Measurements from ENCODE around the gene ZNF653. TPM values are rescaled to one million over a fixed set of nuclear protein-coding genes. Genes with fewer than 3 reads are reported as not detected.

Gene ZNF653
- polyA plus RNA-seq, 1 of the 3 experiments (the other 2 are of a cell fraction), result 14.7 TPM

DNA sequence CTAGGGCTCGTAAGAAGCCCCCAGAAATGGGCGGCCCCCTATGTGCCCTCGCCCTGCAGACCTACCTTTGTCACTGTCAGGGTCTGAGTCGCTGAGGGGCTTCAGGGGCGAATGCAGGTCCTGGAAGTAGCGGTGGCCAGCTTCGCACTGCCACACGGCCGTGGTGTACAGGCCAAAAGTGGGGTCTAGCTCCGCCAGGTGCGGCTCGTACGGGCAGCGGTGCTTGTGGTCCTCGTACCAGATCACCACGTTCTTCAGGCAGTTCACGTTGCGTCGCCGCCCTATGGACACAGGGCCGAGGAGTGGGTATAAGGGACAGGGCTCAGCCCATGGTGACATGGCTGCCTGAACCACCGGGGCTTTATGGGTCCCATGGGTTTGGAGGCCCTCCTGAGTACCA, 9.8 kb downstream of the ZNF653 start:
- peaks cover 0 to 10% of the 10 kb centered on the region in 2 experiments for H3K36me3 ChIP-seq (replicated peaks in 1 of 2; ENCODE audit: control insufficient read depth in 1 of 2, insufficient read depth in 2 of 2, low read length in 1 of 2)
- H3K4me2 ChIP-seq, result no peak overlapping the region
- TF ChIP-seq GABPA (IDR thresholded peaks at IDR 0.05; ENCODE audit: low read depth), result no peak
- TF ChIP-seq RAD21 (IDR thresholded peaks at IDR 0.05; ENCODE audit: low read length), result no peak
- TF ChIP-seq RFX5 (IDR thresholded peaks at IDR 0.05; ENCODE audit: low read length), result no peak
- 96% methylated on average over 13 of the region's 22 CpGs for WGBS (ENCODE audit: low lambda C conversion rate)
- peaks cover 0 to 3% of the 10 kb centered on the region in 2 experiments; a peak in 1 of 4 replicates for H3K4me1 ChIP-seq (ENCODE audit: control insufficient read depth in 1 of 2, insufficient read depth in 2 of 2, low read depth in 1 of 2, low read length in 1 of 2)
- POLR2A ChIA-PET, result no interaction called here
- DNase-seq, result peak; percentile 12
- H3F3A ChIP-seq (replicated peaks; ENCODE audit: insufficient read depth), result no peaks in the 10 kb centered on the region
- H3K27me3 ChIP-seq (ENCODE audit: insufficient read depth), result no peaks in the 10 kb centered on the region
- H3K9me2 ChIP-seq, result no peaks in the 10 kb centered on the region
- no peak overlapping the region for H2AFZ ChIP-seq (ENCODE audit: low read depth)
- no peaks in the 10 kb centered on the region for H3K9me3 ChIP-seq
- H3K4me3 ChIP-seq (ENCODE audit: low read depth in 2 of 2, low read length in 1 of 2), result no peak overlapping the region
- H3K9ac ChIP-seq, result no peak overlapping the region
- CTCF ChIA-PET, result interaction anchor here (0.6 to 5.0 kb wide), 13 partner anchors 10 to 92 kb away, joined by 3 to 57 read pairs (median 4); partner anchors contain the start of genes ELAVL3 and ZNF653
- peaks cover 8% of the 10 kb centered on the region; the same call in 1 of the 2 replicates for H4K20me1 ChIP-seq (ENCODE audit: insufficient read depth)
- no peak overlapping the region for H3K27ac ChIP-seq (ENCODE audit: low read depth in 2 of 2, low read length in 1 of 2)
- H3K79me2 ChIP-seq (ENCODE audit: insufficient read depth), result no peaks in the 10 kb centered on the region

DNA sequence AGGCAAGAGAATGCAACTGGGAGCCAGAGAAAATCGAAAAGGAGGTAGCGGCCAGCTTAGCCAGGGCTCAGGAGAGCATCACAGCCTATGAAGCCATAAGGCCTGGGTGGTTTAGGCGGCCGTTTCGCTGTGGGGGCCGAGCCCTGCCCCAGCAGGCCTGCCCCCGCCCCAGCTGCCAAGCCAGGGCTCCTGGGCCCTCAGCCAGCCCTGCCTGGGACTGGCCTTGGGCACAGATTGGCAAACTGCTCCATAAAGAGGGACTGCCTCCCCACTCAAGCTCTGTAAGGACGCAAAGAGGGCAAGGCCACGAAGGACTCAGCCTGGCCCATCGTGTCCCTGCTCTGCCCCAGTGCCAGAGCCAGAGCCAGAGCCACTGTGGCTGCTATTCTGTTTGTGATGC, 10.2 kb downstream of the ZNF653 start:
- CTCF ChIA-PET, result interaction anchor here (0.7 to 5.0 kb wide), 7 partner anchors 10 to 93 kb away, joined by 3 to 57 read pairs (median 8); partner anchors contain the start of genes ELAVL3 and ZNF653
- H3K4me3 ChIP-seq (ENCODE audit: low read depth in 2 of 2, low read length in 1 of 2), result no peak overlapping the region
- H3K4me2 ChIP-seq, result no peak overlapping the region
- H3K9me3 ChIP-seq, result no peaks in the 10 kb centered on the region
- no peaks in the 10 kb centered on the region for H3K27me3 ChIP-seq (ENCODE audit: insufficient read depth)
- H3F3A ChIP-seq (replicated peaks; ENCODE audit: insufficient read depth), result no peaks in the 10 kb centered on the region
- WGBS (ENCODE audit: low lambda C conversion rate), result 96% methylated on average over 5 of the region's 10 CpGs
- H3K79me2 ChIP-seq (ENCODE audit: insufficient read depth), result no peaks in the 10 kb centered on the region
- TF ChIP-seq NRF1 (IDR thresholded peaks at IDR 0.05; ENCODE audit: low read depth, low read length) (no peak), NFIC (IDR thresholded peaks at IDR 0.05; ENCODE audit: borderline replicate concordance) (no peak), JUND (IDR thresholded peaks at IDR 0.05) (no peak), YY1 (IDR thresholded peaks at IDR 0.05; ENCODE audit: low read depth) (no peak), TCF12 (IDR thresholded peaks at IDR 0.05) (no peak), RFX5 (IDR thresholded peaks at IDR 0.05; ENCODE audit: low read length) (no peak), TAF1 (IDR thresholded peaks at IDR 0.05; ENCODE audit: borderline replicate concordance, low read depth, low read length) (no peak), RAD21 (IDR thresholded peaks at IDR 0.05; ENCODE audit: low read length) (no peak), EZH2phosphoT487 (IDR thresholded peaks at IDR 0.05; ENCODE audit: borderline replicate concordance, low read depth) (no peak), ELF1 (IDR thresholded peaks at IDR 0.05) (no peak), GATA2 (CRISPR knock-in tag; IDR thresholded peaks at IDR 0.05) (no peak)
- TF ChIP-seq, protein P1, sequence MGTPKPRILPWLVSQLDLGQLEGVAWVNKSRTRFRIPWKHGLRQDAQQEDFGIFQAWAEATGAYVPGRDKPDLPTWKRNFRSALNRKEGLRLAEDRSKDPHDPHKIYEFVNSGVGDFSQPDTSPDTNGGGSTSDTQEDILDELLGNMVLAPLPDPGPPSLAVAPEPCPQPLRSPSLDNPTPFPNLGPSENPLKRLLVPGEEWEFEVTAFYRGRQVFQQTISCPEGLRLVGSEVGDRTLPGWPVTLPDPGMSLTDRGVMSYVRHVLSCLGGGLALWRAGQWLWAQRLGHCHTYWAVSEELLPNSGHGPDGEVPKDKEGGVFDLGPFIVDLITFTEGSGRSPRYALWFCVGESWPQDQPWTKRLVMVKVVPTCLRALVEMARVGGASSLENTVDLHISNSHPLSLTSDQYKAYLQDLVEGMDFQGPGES (IDR thresholded peaks at IDR 0.05; ENCODE audit: low read depth, low read length), result no peak
- TF ChIP-seq, protein P2, sequence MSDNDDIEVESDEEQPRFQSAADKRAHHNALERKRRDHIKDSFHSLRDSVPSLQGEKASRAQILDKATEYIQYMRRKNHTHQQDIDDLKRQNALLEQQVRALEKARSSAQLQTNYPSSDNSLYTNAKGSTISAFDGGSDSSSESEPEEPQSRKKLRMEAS (IDR thresholded peaks at IDR 0.05; ENCODE audit: low read depth), result no peak
- TF ChIP-seq, protein P3, sequence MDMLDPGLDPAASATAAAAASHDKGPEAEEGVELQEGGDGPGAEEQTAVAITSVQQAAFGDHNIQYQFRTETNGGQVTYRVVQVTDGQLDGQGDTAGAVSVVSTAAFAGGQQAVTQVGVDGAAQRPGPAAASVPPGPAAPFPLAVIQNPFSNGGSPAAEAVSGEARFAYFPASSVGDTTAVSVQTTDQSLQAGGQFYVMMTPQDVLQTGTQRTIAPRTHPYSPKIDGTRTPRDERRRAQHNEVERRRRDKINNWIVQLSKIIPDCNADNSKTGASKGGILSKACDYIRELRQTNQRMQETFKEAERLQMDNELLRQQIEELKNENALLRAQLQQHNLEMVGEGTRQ (IDR thresholded peaks at IDR 0.05; ENCODE audit: borderline replicate concordance, low read depth, low read length), result no peak
- TF ChIP-seq, protein P4, sequence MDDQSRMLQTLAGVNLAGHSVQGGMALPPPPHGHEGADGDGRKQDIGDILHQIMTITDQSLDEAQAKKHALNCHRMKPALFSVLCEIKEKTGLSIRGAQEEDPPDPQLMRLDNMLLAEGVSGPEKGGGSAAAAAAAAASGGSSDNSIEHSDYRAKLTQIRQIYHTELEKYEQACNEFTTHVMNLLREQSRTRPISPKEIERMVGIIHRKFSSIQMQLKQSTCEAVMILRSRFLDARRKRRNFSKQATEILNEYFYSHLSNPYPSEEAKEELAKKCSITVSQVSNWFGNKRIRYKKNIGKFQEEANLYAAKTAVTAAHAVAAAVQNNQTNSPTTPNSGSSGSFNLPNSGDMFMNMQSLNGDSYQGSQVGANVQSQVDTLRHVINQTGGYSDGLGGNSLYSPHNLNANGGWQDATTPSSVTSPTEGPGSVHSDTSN (IDR thresholded peaks at IDR 0.05), result no peak
- H4K20me1 ChIP-seq (ENCODE audit: insufficient read depth), result peaks cover 8% of the 10 kb centered on the region; the same call in 1 of the 2 replicates
- H3K27ac ChIP-seq (ENCODE audit: low read depth in 2 of 2, low read length in 1 of 2), result no peak overlapping the region
- POLR2A ChIA-PET, result no interaction called here
- DNase-seq, result peak; percentile 14
- no peak overlapping the region for H3K9ac ChIP-seq
- peaks cover 0 to 10% of the 10 kb centered on the region in 2 experiments for H3K36me3 ChIP-seq (replicated peaks in 1 of 2; ENCODE audit: control insufficient read depth in 1 of 2, insufficient read depth in 2 of 2, low read length in 1 of 2)
- H3K9me2 ChIP-seq, result no peaks in the 10 kb centered on the region
- H2AFZ ChIP-seq (ENCODE audit: low read depth), result no peak overlapping the region
- peaks cover 0 to 3% of the 10 kb centered on the region in 2 experiments; a peak in 1 of 4 replicates for H3K4me1 ChIP-seq (ENCODE audit: control insufficient read depth in 1 of 2, insufficient read depth in 2 of 2, low read depth in 1 of 2, low read length in 1 of 2)
